SU-DHL-6 (cell line): ENCODE results near the gene SLC38A9.

Experiments used
- H2AFZ ChIP-seq: fragments of 200-600 bp; sonication (generic); 2 replicates; pipeline ENCODE4 v1.6.1; 2014; ENCODE audit warnings: low read depth, mild to moderate bottlenecking, moderate library complexity, mixed read lengths, antibody characterized with exemption, low read length; ENCODE audit not compliant: severe bottlenecking
- H3F3A ChIP-seq: fragments of 200-600 bp; shearing (Covaris generic); 2 replicates; pipeline ENCODE4 v1.6.0; 2016; ENCODE audit warnings: antibody characterized with exemption, mild to moderate bottlenecking; ENCODE audit not compliant: insufficient read depth
- H3K27ac ChIP-seq: fragments of 200-600 bp; sonication (generic); 2 replicates; pipeline ENCODE4 v1.5.1; 2016; ENCODE audit warnings: low read depth, mild to moderate bottlenecking, low read length, moderate library complexity, mixed read lengths
- H3K27me3 ChIP-seq: fragments of 200-600 bp; sonication (generic), shearing (Covaris generic); 2 replicates; pipeline ENCODE4 v1.6.0; 2014; ENCODE audit warnings: mild to moderate bottlenecking, low read length
- H3K36me3 ChIP-seq: fragments of 200-600 bp; sonication (generic); 2 replicates; pipeline ENCODE4 v1.6.1; 2014; ENCODE audit warnings: mild to moderate bottlenecking, low read length, mixed read lengths
- H3K4me2 ChIP-seq: fragments of 300-600, 200-600 bp; shearing (Covaris generic), sonication (generic); 2 replicates; pipeline ENCODE4 v1.6.0; 2014; ENCODE audit warnings: low read length, low read depth, mild to moderate bottlenecking; ENCODE audit not compliant: poor library complexity, severe bottlenecking
- H3K4me3 ChIP-seq: fragments of 200-600 bp; sonication (generic); 2 replicates; pipeline ENCODE4 v1.5.1; 2014; ENCODE audit warnings: antibody characterized with exemption, low read length, mild to moderate bottlenecking, mixed read lengths; ENCODE audit not compliant: insufficient read depth, poor library complexity, severe bottlenecking
- H3K79me2 ChIP-seq: fragments of 200-600 bp; sonication (generic); 2 replicates; pipeline ENCODE4 v1.6.1; 2014; ENCODE audit warnings: mild to moderate bottlenecking, low read length, moderate library complexity; ENCODE audit not compliant: insufficient read depth
- H3K9ac ChIP-seq: fragments of 200-600 bp; sonication (generic); 2 replicates; pipeline ENCODE4 v1.7.0; 2014; ENCODE audit warnings: mild to moderate bottlenecking, low read length
- H3K9me2 ChIP-seq: fragments of 200-600 bp; sonication (generic); replicated peaks from 2 replicates; pipeline ENCODE4 v1.6.1; 2014; ENCODE audit warnings: low read length; ENCODE audit not compliant: insufficient read depth
- H3K9me3 ChIP-seq: fragments of 200-600 bp; sonication (generic); 2 replicates; pipeline ENCODE4 v1.6.1; 2014; ENCODE audit warnings: low read length, mixed read lengths; ENCODE audit not compliant: insufficient read depth
- H4K20me1 ChIP-seq: fragments of 200-600 bp; sonication (generic); 2 replicates; pipeline ENCODE4 v1.6.1; 2014; ENCODE audit warnings: low read depth, mild to moderate bottlenecking, antibody characterized with exemption, low read length, moderate library complexity, mixed read lengths
- CTCF ChIP-seq: fragments of 200-600 bp; sonication (generic); IDR thresholded peaks from one replicate; pipeline ENCODE4 v1.5.1; 2017; ENCODE audit warnings: antibody characterized with exemption, mild to moderate bottlenecking, low read length, moderate library complexity; ENCODE audit not compliant: insufficient read depth, poor library complexity, severe bottlenecking
- EZH2phosphoT487 ChIP-seq: fragments of 200-600 bp; sonication (generic), shearing (Covaris generic); conservative IDR thresholded peaks from 2 replicates; pipeline ENCODE4 v1.6.1; 2018; ENCODE audit warnings: mild to moderate bottlenecking, antibody characterized with exemption, low read length, moderate library complexity, mixed read lengths

Gene SLC38A9

GRCh38 chr5:55657443-55657842 lies 54.7 kb downstream of the SLC38A9 start:
- H3K4me2 ChIP-seq: no peak overlapping the region
- no peaks in the 10 kb centered on the region for H3F3A ChIP-seq
- no peak overlapping the region for H3K4me3 ChIP-seq
- no peaks in the 10 kb centered on the region for H3K79me2 ChIP-seq
- no peak overlapping the region for H3K9ac ChIP-seq
- no peaks in the 10 kb centered on the region for H4K20me1 ChIP-seq
- H3K36me3 ChIP-seq: 0 out of 2 replicates have a peak, but pooled peaks cover 5% of the 10 kb centered on the region
- TF ChIP-seq CTCF (no peak), EZH2phosphoT487 (no peak)
- no peak overlapping the region for H3K27ac ChIP-seq
- no peaks in the 10 kb centered on the region for H3K27me3 ChIP-seq
- no peak overlapping the region for H2AFZ ChIP-seq
- no peaks in the 10 kb centered on the region for H3K9me3 ChIP-seq
- H3K9me2 ChIP-seq: no peaks in the 10 kb centered on the region

GRCh38 chr5:55650386-55650785 lies 61.7 kb downstream of the SLC38A9 start:
- Histone ChIP-seq H3K27me3 (no peaks in the 10 kb centered on the region), H3K27ac (no peak overlapping the region), H3K9me2 (no peaks in the 10 kb centered on the region), H3K79me2 (no peaks in the 10 kb centered on the region), H3K9ac (no peak overlapping the region), H3K4me2 (no peak overlapping the region), H3K4me3 (no peak overlapping the region), H3K9me3 (no peaks in the 10 kb centered on the region), H2AFZ (no peak overlapping the region), H4K20me1 (no peaks in the 10 kb centered on the region), H3K36me3 (no peaks in the 10 kb centered on the region), H3F3A (no peaks in the 10 kb centered on the region)
- TF ChIP-seq EZH2phosphoT487 (no peak), CTCF (no peak)

GRCh38 chr5:55649963-55650362 lies 62.2 kb downstream of the SLC38A9 start:
- Histone ChIP-seq H3K27me3 (no peaks in the 10 kb centered on the region), H3K27ac (no peak overlapping the region), H3F3A (no peaks in the 10 kb centered on the region), H3K9me2 (no peaks in the 10 kb centered on the region), H2AFZ (no peak overlapping the region), H3K36me3 (no peaks in the 10 kb centered on the region), H3K4me3 (no peak overlapping the region), H3K79me2 (no peaks in the 10 kb centered on the region), H3K9ac (no peak overlapping the region), H4K20me1 (no peaks in the 10 kb centered on the region), H3K4me2 (no peak overlapping the region), H3K9me3 (no peaks in the 10 kb centered on the region)
- TF ChIP-seq EZH2phosphoT487: no peak
- no peak for TF ChIP-seq CTCF

- no peak overlapping the region for H3K9ac ChIP-seq
- no peak for TF ChIP-seq EZH2phosphoT487
- TF ChIP-seq CTCF: no peak
- no peaks in the 10 kb centered on the region for H3K9me2 ChIP-seq
- H3F3A ChIP-seq: no peaks in the 10 kb centered on the region
- no peaks in the 10 kb centered on the region for H3K36me3 ChIP-seq
- no peaks in the 10 kb centered on the region for H3K27me3 ChIP-seq
- no peaks in the 10 kb centered on the region for H3K79me2 ChIP-seq
- H2AFZ ChIP-seq: no peak overlapping the region
- no peaks in the 10 kb centered on the region for H3K9me3 ChIP-seq
- no peak overlapping the region for H3K4me2 ChIP-seq
- H3K4me3 ChIP-seq: no peak overlapping the region
- H3K27ac ChIP-seq: no peak overlapping the region
- H4K20me1 ChIP-seq: no peaks in the 10 kb centered on the region
These were observed 66.8 kb downstream of the SLC38A9 start for GRCh38 chr5:55645304-55645703.
